Kidney (tissue), 14 donors: Measurements from ENCODE around the gene SLX9. TPM values are rescaled to one million over a fixed set of nuclear protein-coding genes. Genes with fewer than 3 reads are reported as not detected.

Experiments
- DNase-seq, 5 donors: peaks; one replicate each; pipeline ENCODE4 v3.0.0-alpha.2; 2013 to 2020
- FAIRE-seq: peaks from 2 replicates; lab custom pipeline; 2012; peaks lifted over from hg19 to GRCh38; lab: Jason Lieb, UNC
- H3K27ac ChIP-seq, 2 donors: one replicate each; pipeline ENCODE4 v1.7.0; 2013; ENCODE audit warnings: low read depth in 2 of 2, low read length in 2 of 2, inconsistent platforms in 1 of 2
- H3K27me3 ChIP-seq: one replicate; pipeline ENCODE4 v1.7.1; 2013; ENCODE audit warnings: low read length, inconsistent platforms; ENCODE audit not compliant: control insufficient read depth, insufficient read depth
- H3K36me3 ChIP-seq, 3 donors: one replicate each; pipeline versions ENCODE4 v1.7.0 to v1.7.1; 2013; ENCODE audit warnings: low read length in 3 of 3, control low read depth in 1 of 3, inconsistent platforms in 1 of 3; ENCODE audit not compliant: insufficient read depth in 3 of 3, control insufficient read depth in 2 of 3
- H3K4me1 ChIP-seq, 3 donors: one replicate each; pipeline versions ENCODE4 v1.7.0 to v1.7.1; 2013; ENCODE audit warnings: low read length in 3 of 3, inconsistent platforms in 1 of 3, low read depth in 1 of 3; ENCODE audit not compliant: control insufficient read depth in 2 of 3, insufficient read depth in 2 of 3
- H3K4me3 ChIP-seq, 3 donors: one replicate each; pipeline versions ENCODE4 v1.7.0 to v1.8.1; 2013; ENCODE audit warnings: low read length in 3 of 3, control low read depth in 1 of 3, inconsistent platforms in 1 of 3
- H3K9ac ChIP-seq, 3 donors: one replicate each; pipeline versions ENCODE4 v1.7.0 to v1.7.1; 2013; ENCODE audit warnings: low read length in 3 of 3, control low read depth in 1 of 3, inconsistent platforms in 1 of 3
- H3K9me3 ChIP-seq, 3 donors: one replicate each; pipeline versions ENCODE4 v1.7.0 to v1.7.1; 2013; ENCODE audit warnings: low read length in 3 of 3, control low read depth in 1 of 3, inconsistent platforms in 1 of 3; ENCODE audit not compliant: control insufficient read depth in 2 of 3, insufficient read depth in 1 of 3
- intact Hi-C: fragments of 100-400 bp; cut with DNase I; formaldehyde crosslinking; loops from one replicate; pipeline ENCODE4 v1.11.1; 2022
- polyA plus RNA-seq: library from polyadenylated mRNA; stranded (reverse); fragments of 350-450 nt; fragmentation: Illumina TruSeq; extraction: RNeasy Lipid Tissue Mini Kit (QIAGEN cat#74804); gene quantifications from one replicate; pipeline ENCODE4 v1.2.3, GENCODE V29; 2014; ENCODE audit warnings: low read depth, low replicate concordance; ENCODE audit not compliant: insufficient read depth
- total RNA-seq: library from RNA; stranded (reverse); fragmentation: NEBNext Ultra II Directional; extraction: Animal tissue kit (Norgen Biotek cat#: 25700); gene quantifications from one replicate; pipeline ENCODE4 v1.2.1, GENCODE V29; 2021
- TF ChIP-seq, protein P1 (sequence below): IDR thresholded peaks from 3 replicates; pipeline ENCODE4 v1.5.1; 2012; ENCODE audit warnings: mild to moderate bottlenecking, moderate library complexity, borderline replicate concordance; ENCODE audit not compliant: insufficient read depth; ENCODE audit errors: extremely low read depth
- donor health status: control.
- donor health status: control.
- donor health status: control.
- donor health status: control.
- donor health status: control.
- donor health status: DM: yes; HTN: yes; CAD: no.
- donor health status: Normal renal cell carcinoma (clear cell type).

SLX9 gene
- total and polyA plus RNA-seq, 2 donors from 2014 or later, result 27.1 to 35.1 TPM

DNA sequence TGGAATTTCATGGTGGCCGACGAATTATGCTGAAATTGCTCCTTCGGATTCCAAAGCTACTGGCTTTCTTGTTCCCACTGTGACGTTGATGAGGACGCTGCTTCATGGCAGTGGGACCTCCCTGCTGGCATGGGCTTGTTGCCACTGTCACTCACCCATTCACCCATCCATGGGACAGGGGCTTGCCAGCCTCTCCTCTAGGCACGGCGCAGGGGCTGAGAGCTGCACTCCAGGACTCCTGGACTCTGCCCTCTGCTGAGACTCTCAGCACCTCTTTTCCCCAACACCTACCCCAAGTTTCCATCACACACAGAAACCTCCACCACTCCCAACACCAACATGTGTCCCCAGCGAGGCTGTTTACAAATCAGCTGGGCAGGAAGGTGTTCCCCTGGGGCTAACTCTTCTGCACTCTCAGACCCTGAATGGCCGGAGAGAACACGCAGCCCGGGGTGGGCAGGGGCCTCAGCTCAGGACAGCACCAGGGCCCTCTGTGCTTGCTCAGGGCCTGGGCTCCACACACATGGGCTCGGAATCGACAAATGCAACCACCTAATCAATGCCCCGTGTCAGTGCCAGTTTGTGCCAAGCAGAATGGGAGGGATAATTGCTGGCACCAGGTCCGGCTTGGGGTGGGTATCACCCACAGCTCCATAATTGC, 22.3 kb upstream of the SLX9 start:
- no peak overlapping the region for H3K27ac ChIP-seq
- H3K4me3 ChIP-seq, result no peak overlapping the region
- peaks cover 3% of the 10 kb centered on the region for H3K27me3 ChIP-seq
- no peak for FAIRE-seq
- H3K9me3 ChIP-seq, result no peaks in the 10 kb centered on the region
- DNase-seq, result peak in 1 of 5 donors; percentile 59
- intact Hi-C loops, result no loop called here
- TF ChIP-seq, protein P1, sequence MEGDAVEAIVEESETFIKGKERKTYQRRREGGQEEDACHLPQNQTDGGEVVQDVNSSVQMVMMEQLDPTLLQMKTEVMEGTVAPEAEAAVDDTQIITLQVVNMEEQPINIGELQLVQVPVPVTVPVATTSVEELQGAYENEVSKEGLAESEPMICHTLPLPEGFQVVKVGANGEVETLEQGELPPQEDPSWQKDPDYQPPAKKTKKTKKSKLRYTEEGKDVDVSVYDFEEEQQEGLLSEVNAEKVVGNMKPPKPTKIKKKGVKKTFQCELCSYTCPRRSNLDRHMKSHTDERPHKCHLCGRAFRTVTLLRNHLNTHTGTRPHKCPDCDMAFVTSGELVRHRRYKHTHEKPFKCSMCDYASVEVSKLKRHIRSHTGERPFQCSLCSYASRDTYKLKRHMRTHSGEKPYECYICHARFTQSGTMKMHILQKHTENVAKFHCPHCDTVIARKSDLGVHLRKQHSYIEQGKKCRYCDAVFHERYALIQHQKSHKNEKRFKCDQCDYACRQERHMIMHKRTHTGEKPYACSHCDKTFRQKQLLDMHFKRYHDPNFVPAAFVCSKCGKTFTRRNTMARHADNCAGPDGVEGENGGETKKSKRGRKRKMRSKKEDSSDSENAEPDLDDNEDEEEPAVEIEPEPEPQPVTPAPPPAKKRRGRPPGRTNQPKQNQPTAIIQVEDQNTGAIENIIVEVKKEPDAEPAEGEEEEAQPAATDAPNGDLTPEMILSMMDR, result no peak
- no peaks in the 10 kb centered on the region for H3K36me3 ChIP-seq
- peaks cover 0 to 6% (median 0%) of the 10 kb centered on the region in 3 donors for H3K4me1 ChIP-seq
- H3K9ac ChIP-seq, result no peak overlapping the region

DNA sequence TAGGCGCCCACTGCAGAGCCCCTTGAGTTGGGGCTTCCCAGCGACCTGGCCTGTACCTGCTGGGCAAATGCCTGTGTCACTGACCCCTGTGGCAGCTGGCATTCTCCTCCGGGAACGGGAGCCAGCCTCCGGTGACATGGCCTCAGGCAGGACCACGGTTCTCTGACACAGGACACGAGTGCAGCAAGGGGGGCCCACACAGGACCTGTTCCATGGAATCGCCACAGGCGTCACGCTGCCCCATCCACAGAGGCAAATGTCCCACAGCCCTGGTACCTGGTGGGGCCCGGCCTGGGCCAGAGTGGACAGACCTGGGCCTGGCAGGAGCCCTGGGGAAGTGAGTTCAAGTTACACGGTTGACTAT, 21.7 kb upstream of the SLX9 start:
- Histone ChIP-seq H3K36me3 (no peaks in the 10 kb centered on the region), H3K9me3 (no peaks in the 10 kb centered on the region), H3K9ac (no peak overlapping the region), H3K27ac (no peak overlapping the region), H3K27me3 (peaks cover 3% of the 10 kb centered on the region), H3K4me1 (peaks cover 0 to 5% (median 0%) of the 10 kb centered on the region in 3 donors), H3K4me3 (no peak overlapping the region)
- intact Hi-C loops, result no loop called here
- DNase-seq (peak in 1 of 5 donors; percentile 72), FAIRE-seq (no peak)
- TF ChIP-seq, protein P1, result no peak

DNA sequence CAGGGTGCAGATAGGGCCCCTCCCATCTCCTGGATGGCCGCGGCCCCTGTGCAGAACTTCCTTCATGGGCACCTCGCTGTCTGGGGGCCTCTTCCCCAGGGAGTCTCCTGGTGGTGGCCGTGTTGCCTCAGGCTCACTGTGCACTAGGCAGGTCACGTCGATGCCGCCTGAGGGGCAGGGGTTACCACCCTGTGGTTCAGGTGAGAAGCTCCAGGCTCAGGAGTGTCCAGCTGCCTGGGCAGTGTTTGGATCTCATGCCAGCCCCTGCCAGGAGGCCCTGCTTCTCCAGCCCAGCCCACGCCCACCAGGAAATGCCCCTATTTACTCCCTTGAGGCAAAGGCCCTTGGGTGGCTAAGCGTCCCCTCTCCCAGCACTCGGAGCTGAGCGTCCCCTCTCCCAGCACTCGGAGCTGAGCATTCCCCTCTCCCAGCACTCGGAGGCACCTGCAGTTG, 21.2 kb upstream of the SLX9 start:
- Histone ChIP-seq H3K4me3 (no peak overlapping the region), H3K9ac (no peak overlapping the region), H3K9me3 (no peaks in the 10 kb centered on the region), H3K36me3 (no peaks in the 10 kb centered on the region), H3K27me3 (peaks cover 3% of the 10 kb centered on the region), H3K4me1 (peaks cover 0 to 3% (median 0%) of the 10 kb centered on the region in 3 donors), H3K27ac (no peak overlapping the region)
- peak in 2 of 5 donors; percentile 65 to 70 for DNase-seq
- TF ChIP-seq, protein P1, result no peak
- intact Hi-C loops, result no loop called here
- no peak for FAIRE-seq
